SK-N-SH (cell line): ENCODE measurements around the gene LRRC36. TPM values are rescaled to one million over a fixed set of nuclear protein-coding genes. Genes with fewer than 3 reads are reported as not detected.

Experiments used
- CTCF ChIA-PET: fragments of 300-600, 350-600 bp; formaldehyde crosslinking; extraction: SDS; loops from one replicate; lab custom pipeline; 2021; lab: Yijun Ruan, JAX
- POLR2A ChIA-PET: fragments of 350-600 bp; sonication (Branson Sonifier 250); formaldehyde crosslinking; extraction: SDS; loops from one replicate; lab custom pipeline; 2020; ENCODE audit warnings: antibody characterized with exemption, inconsistent platforms; lab: Yijun Ruan, JAX
- DNase-seq: peaks from one replicate; pipeline ENCODE4 v3.0.0; 2012
- H2AFZ ChIP-seq: fragments of 200-600 bp; sonication (generic); 2 replicates; pipeline ENCODE4 v1.8.1; 2016; ENCODE audit warnings: antibody characterized with exemption, mild to moderate bottlenecking, low read depth
- H3F3A ChIP-seq: fragments of 200-600 bp; sonication (generic); replicated peaks from 2 replicates; pipeline ENCODE3; 2016; ENCODE audit warnings: antibody characterized with exemption, mild to moderate bottlenecking; ENCODE audit not compliant: insufficient read depth
- H3K27ac ChIP-seq, 2 experiments: fragments of 200-500 bp in 1 of 2; fragments of 200-600 bp in 1 of 2; sonication (Bioruptor generic) in 1 of 2; sonication (generic), shearing (Covaris generic) in 1 of 2; 2 replicates each; pipeline versions ENCODE4 v1.5.1 to v1.6.1; 2014 to 2016; ENCODE audit warnings: low read depth in 2 of 2, inconsistent platforms in 1 of 2, low read length in 1 of 2, mild to moderate bottlenecking in 1 of 2, mixed read lengths in 1 of 2
- H3K27me3 ChIP-seq: fragments of 200-600 bp; sonication (generic), shearing (Covaris generic); 2 replicates; pipeline ENCODE4 v1.6.1; 2016; ENCODE audit warnings: mixed run types; ENCODE audit not compliant: insufficient read depth
- H3K36me3 ChIP-seq, 2 experiments: fragments of 200-500 bp in 1 of 2; fragments of 200-600 bp in 1 of 2; sonication (Bioruptor generic) in 1 of 2; sonication (generic) in 1 of 2; replicated peaks in 1 of 2; 2 replicates each; pipeline versions ENCODE3 to v1.5.1; 2014 to 2016; ENCODE audit warnings: low read length in 1 of 2, mild to moderate bottlenecking in 1 of 2; ENCODE audit not compliant: insufficient read depth in 2 of 2, control insufficient read depth in 1 of 2
- H3K4me1 ChIP-seq, 2 experiments: fragments of 200-500 bp in 1 of 2; fragments of 200-600 bp in 1 of 2; sonication (Bioruptor generic) in 1 of 2; sonication (generic), shearing (Covaris generic) in 1 of 2; 2 replicates each; pipeline versions ENCODE4 v1.5.1 to v1.6.1; 2014 to 2016; ENCODE audit warnings: low read depth in 1 of 2, low read length in 1 of 2, mixed run types in 1 of 2; ENCODE audit not compliant: insufficient read depth in 2 of 2, control insufficient read depth in 1 of 2
- H3K4me2 ChIP-seq: fragments of 200-600 bp; sonication (generic), shearing (Covaris generic); 2 replicates; pipeline ENCODE4 v1.6.1; 2017; ENCODE audit warnings: mixed run types
- H3K4me3 ChIP-seq, 2 experiments: fragments of 200-500 bp in 1 of 2; fragments of 200-600 bp in 1 of 2; sonication (Bioruptor generic) in 1 of 2; sonication (generic), shearing (Covaris generic) in 1 of 2; 2 replicates each; pipeline versions ENCODE4 v1.5.1 to v1.8.1; 2014 to 2016; ENCODE audit warnings: low read depth in 2 of 2, inconsistent platforms in 1 of 2, low read length in 1 of 2, mild to moderate bottlenecking in 1 of 2, mixed read lengths in 1 of 2, moderate library complexity in 1 of 2
- H3K79me2 ChIP-seq: fragments of 200-600 bp; sonication (generic); 2 replicates; pipeline ENCODE4 v1.8.1; 2017; ENCODE audit warnings: mild to moderate bottlenecking; ENCODE audit not compliant: insufficient read depth
- H3K9ac ChIP-seq: fragments of 200-600 bp; sonication (generic); 2 replicates; pipeline ENCODE4 v1.6.1; 2017; ENCODE audit warnings: mixed run types
- H3K9me2 ChIP-seq: fragments of 200-600 bp; sonication (generic); 2 replicates; pipeline ENCODE4 v1.6.1; 2017; ENCODE audit warnings: mixed run types
- H3K9me3 ChIP-seq: fragments of 200-600 bp; sonication (generic); 2 replicates; pipeline ENCODE4 v1.6.1; 2017; ENCODE audit warnings: mixed run types, mild to moderate bottlenecking, moderate library complexity
- H4K20me1 ChIP-seq: fragments of 200-600 bp; sonication (generic); 2 replicates; pipeline ENCODE4 v1.6.1; 2017; ENCODE audit warnings: mild to moderate bottlenecking, mixed run types; ENCODE audit not compliant: insufficient read depth
- CHD2 ChIP-seq: fragments of 150-350 bp; IDR thresholded peaks from 2 replicates; pipeline ENCODE4 v1.6.1; 2018; ENCODE audit warnings: low read length; ENCODE audit not compliant: partially characterized antibody
- ELF1 ChIP-seq: IDR thresholded peaks from 2 replicates; pipeline ENCODE4 v1.4.0; 2012
- EP300 ChIP-seq, 2 experiments: IDR thresholded peaks; 2 replicates each; pipeline versions ENCODE4 v1.4.0 to v1.6.1; 2012; ENCODE audit warnings: borderline replicate concordance in 1 of 2, low read depth in 1 of 2, low read length in 1 of 2
- EZH2phosphoT487 ChIP-seq: fragments of 200-600 bp; sonication (generic); IDR thresholded peaks from 2 replicates; pipeline ENCODE4 v1.6.1; 2017; ENCODE audit warnings: low read depth, mixed run types, mild to moderate bottlenecking, antibody characterized with exemption, moderate library complexity, borderline replicate concordance
- FOSL2 ChIP-seq: IDR thresholded peaks from 2 replicates; pipeline ENCODE4 v1.4.0; 2012; ENCODE audit warnings: low read depth, mild to moderate bottlenecking, moderate library complexity, borderline replicate concordance
- GABPA ChIP-seq: IDR thresholded peaks from 2 replicates; pipeline ENCODE4 v1.4.0; 2012; ENCODE audit warnings: low read depth, mild to moderate bottlenecking
- GATA2 ChIP-seq: sonication (generic); formaldehyde crosslinking; IDR thresholded peaks from 2 replicates; pipeline ENCODE4 v1.5.0; 2020; ENCODE audit warnings: mild to moderate bottlenecking, missing genetic modification reagents
- JUND ChIP-seq: IDR thresholded peaks from 2 replicates; pipeline ENCODE4 v1.4.0; 2012
- MXI1 ChIP-seq: IDR thresholded peaks from 2 replicates; pipeline ENCODE4 v1.6.1; 2012; ENCODE audit warnings: mild to moderate bottlenecking, low read depth, low read length, improper control_type of control experiment
- NFIC ChIP-seq: IDR thresholded peaks from 2 replicates; pipeline ENCODE4 v1.4.0; 2012; ENCODE audit warnings: borderline replicate concordance
- NRF1 ChIP-seq: IDR thresholded peaks from 2 replicates; pipeline ENCODE4 v1.6.1; 2012; ENCODE audit warnings: low read depth, mild to moderate bottlenecking, low read length
- RAD21 ChIP-seq: IDR thresholded peaks from 2 replicates; pipeline ENCODE4 v1.6.1; 2012; ENCODE audit warnings: mild to moderate bottlenecking, low read length
- RCOR1 ChIP-seq: fragments of 150-350 bp; IDR thresholded peaks from 2 replicates; pipeline ENCODE4 v1.6.1; 2017; ENCODE audit warnings: antibody characterized with exemption, low read length
- RFX5 ChIP-seq: IDR thresholded peaks from 2 replicates; pipeline ENCODE4 v1.6.1; 2012; ENCODE audit warnings: mild to moderate bottlenecking, improper control_type of control experiment, low read length
- RXRA ChIP-seq: IDR thresholded peaks from 2 replicates; pipeline ENCODE4 v1.4.0; 2012; ENCODE audit warnings: low read depth, mild to moderate bottlenecking, borderline replicate concordance
- SIN3A ChIP-seq: IDR thresholded peaks from 2 replicates; pipeline ENCODE4 v1.6.1; 2012; ENCODE audit warnings: low read depth, mild to moderate bottlenecking, low read length, moderate library complexity, borderline replicate concordance
- TAF1 ChIP-seq: IDR thresholded peaks from 2 replicates; pipeline ENCODE4 v1.6.1; 2012; ENCODE audit warnings: low read depth, mild to moderate bottlenecking, low read length, moderate library complexity, borderline replicate concordance
- TCF12 ChIP-seq: IDR thresholded peaks from 2 replicates; pipeline ENCODE4 v1.4.0; 2012
- TEAD4 ChIP-seq: IDR thresholded peaks from 2 replicates; pipeline ENCODE4 v1.4.0; 2012; ENCODE audit warnings: mild to moderate bottlenecking, borderline replicate concordance; ENCODE audit not compliant: insufficient read depth
- YY1 ChIP-seq: IDR thresholded peaks from 2 replicates; pipeline ENCODE4 v1.4.0; 2012; ENCODE audit warnings: low read depth, mild to moderate bottlenecking
- WGBS: methylation state at CpG from one replicate; pipeline ENCODE4 v1.1.6; 2017; ENCODE audit warnings: low lambda C conversion rate; 5-methylcytosine and 5-hydroxymethylcytosine counted together
- polyA plus RNA-seq, 3 experiments: library from polyadenylated mRNA; depleted of rRNA; stranded (reverse); fragments of >200 nt; gene quantifications; 2 replicates each; pipeline ENCODE4 v1.2.3, GENCODE V29; 2012
- TF ChIP-seq, protein P1 (sequence below): IDR thresholded peaks from 2 replicates; pipeline ENCODE4; 2012
- TF ChIP-seq, protein P2 (sequence below): fragments of 200-600 bp; sonication (generic); IDR thresholded peaks from 2 replicates; pipeline ENCODE4 v1.6.1; 2017; ENCODE audit warnings: antibody characterized with exemption, mild to moderate bottlenecking, moderate library complexity
- TF ChIP-seq, protein P3 (sequence below): IDR thresholded peaks from 2 replicates; pipeline ENCODE4 v1.6.1; 2012; ENCODE audit warnings: mild to moderate bottlenecking, low read depth, low read length, moderate library complexity
- TF ChIP-seq, protein P4 (sequence below): IDR thresholded peaks from 2 replicates; pipeline ENCODE4 v1.4.0; 2012; ENCODE audit warnings: low read depth
- TF ChIP-seq, protein P5 (sequence below): IDR thresholded peaks from 2 replicates; pipeline ENCODE4 v1.4.0; 2012; ENCODE audit warnings: low read depth, borderline replicate concordance

Gene LRRC36
- polyA plus RNA-seq, 1 of the 3 experiments (the other 2 are of a cell fraction): 0.92 TPM

DNA sequence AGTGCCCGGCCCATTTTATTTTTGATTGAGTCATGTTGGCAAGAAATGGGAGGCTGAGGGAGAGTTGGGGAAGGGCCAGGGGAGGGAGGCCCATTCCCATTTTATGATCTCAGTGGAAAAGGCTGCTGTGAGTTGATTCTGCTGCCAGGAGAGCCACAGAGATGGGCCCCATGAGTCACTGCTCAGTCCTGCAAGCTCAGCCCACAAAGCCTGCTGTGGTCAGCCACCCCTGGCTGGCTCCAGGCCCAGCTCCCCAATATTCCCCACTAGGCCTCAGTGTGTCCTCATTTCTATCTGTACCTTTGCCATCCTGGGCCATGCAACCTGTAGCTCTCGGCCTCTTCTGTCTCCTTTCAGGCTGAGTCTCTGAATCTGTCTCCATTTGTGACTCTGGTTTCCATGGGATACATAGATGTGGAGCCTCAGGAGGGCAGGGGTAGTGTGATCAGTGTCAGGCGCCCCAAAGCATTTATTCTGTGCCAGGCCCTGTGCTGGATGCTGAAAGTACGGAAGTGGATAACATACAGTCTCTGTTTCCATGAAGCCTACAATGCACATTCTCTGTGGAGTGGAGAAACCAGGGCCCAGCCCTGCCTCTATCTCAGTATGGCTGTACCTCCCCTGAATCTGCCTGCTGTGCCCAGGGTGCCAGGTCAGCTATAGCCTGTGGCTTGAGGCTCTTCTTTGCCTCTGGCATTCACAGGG, 49.2 kb upstream of the LRRC36 start:
- no peaks in the 10 kb centered on the region for H3K27me3 ChIP-seq
- H3K79me2 ChIP-seq: peaks cover 35% of the 10 kb centered on the region
- peak overlapping the region; percentile 82 for H3K9ac ChIP-seq
- H3K9me3 ChIP-seq: no peaks in the 10 kb centered on the region
- H3K9me2 ChIP-seq: no peaks in the 10 kb centered on the region
- peaks cover 24% of the 10 kb centered on the region for H3F3A ChIP-seq
- H4K20me1 ChIP-seq: no peaks in the 10 kb centered on the region
- H2AFZ ChIP-seq: no peak overlapping the region
- CTCF ChIA-PET: interaction anchor here (0.8 to 2.2 kb wide), 12 partner anchors 8 to 165 kb away, joined by 3 to 7 read pairs (median 3); partner anchors contain the start of genes KCTD19 and LRRC36
- peaks cover 13 to 29% of the 10 kb centered on the region in 2 experiments for H3K36me3 ChIP-seq
- no peak for DNase-seq
- H3K4me1 ChIP-seq: peaks cover 25 to 29% of the 10 kb centered on the region in 2 experiments; a peak in 3 of 4 replicates
- H3K27ac ChIP-seq: peak overlapping the region; percentile 54 to 100
- 46% methylated on average over 4 of the region's 4 CpGs for WGBS
- peak overlapping the region; percentile 96 for H3K4me2 ChIP-seq
- H3K4me3 ChIP-seq: peak overlapping the region; percentile 44 to 64; a peak in 3 of 4 replicates
- POLR2A ChIA-PET: no interaction called here
- no peak for TF ChIP-seq GATA2 (CRISPR knock-in tag)
- no peak for TF ChIP-seq RCOR1
- TF ChIP-seq GABPA: no peak
- TF ChIP-seq EP300 (IDR thresholded peaks at IDR 0.05; ENCODE audit: borderline replicate concordance in 1 of 2, low read depth in 1 of 2, low read length in 1 of 2): peak in 1 of 2 experiments; percentile 92; a peak in 2 of 4 replicates
- TF ChIP-seq NFIC: peak; percentile 99
- peak; percentile 98 for TF ChIP-seq FOSL2
- TF ChIP-seq MXI1: no peak
- TF ChIP-seq NRF1: no peak
- no peak for TF ChIP-seq CHD2
- TF ChIP-seq TEAD4: peak; percentile 91
- TF ChIP-seq, protein P1, sequence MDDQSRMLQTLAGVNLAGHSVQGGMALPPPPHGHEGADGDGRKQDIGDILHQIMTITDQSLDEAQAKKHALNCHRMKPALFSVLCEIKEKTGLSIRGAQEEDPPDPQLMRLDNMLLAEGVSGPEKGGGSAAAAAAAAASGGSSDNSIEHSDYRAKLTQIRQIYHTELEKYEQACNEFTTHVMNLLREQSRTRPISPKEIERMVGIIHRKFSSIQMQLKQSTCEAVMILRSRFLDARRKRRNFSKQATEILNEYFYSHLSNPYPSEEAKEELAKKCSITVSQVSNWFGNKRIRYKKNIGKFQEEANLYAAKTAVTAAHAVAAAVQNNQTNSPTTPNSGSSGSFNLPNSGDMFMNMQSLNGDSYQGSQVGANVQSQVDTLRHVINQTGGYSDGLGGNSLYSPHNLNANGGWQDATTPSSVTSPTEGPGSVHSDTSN: peak; percentile 63
- TF ChIP-seq, protein P2, sequence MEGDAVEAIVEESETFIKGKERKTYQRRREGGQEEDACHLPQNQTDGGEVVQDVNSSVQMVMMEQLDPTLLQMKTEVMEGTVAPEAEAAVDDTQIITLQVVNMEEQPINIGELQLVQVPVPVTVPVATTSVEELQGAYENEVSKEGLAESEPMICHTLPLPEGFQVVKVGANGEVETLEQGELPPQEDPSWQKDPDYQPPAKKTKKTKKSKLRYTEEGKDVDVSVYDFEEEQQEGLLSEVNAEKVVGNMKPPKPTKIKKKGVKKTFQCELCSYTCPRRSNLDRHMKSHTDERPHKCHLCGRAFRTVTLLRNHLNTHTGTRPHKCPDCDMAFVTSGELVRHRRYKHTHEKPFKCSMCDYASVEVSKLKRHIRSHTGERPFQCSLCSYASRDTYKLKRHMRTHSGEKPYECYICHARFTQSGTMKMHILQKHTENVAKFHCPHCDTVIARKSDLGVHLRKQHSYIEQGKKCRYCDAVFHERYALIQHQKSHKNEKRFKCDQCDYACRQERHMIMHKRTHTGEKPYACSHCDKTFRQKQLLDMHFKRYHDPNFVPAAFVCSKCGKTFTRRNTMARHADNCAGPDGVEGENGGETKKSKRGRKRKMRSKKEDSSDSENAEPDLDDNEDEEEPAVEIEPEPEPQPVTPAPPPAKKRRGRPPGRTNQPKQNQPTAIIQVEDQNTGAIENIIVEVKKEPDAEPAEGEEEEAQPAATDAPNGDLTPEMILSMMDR: no peak
- TF ChIP-seq, protein P3, sequence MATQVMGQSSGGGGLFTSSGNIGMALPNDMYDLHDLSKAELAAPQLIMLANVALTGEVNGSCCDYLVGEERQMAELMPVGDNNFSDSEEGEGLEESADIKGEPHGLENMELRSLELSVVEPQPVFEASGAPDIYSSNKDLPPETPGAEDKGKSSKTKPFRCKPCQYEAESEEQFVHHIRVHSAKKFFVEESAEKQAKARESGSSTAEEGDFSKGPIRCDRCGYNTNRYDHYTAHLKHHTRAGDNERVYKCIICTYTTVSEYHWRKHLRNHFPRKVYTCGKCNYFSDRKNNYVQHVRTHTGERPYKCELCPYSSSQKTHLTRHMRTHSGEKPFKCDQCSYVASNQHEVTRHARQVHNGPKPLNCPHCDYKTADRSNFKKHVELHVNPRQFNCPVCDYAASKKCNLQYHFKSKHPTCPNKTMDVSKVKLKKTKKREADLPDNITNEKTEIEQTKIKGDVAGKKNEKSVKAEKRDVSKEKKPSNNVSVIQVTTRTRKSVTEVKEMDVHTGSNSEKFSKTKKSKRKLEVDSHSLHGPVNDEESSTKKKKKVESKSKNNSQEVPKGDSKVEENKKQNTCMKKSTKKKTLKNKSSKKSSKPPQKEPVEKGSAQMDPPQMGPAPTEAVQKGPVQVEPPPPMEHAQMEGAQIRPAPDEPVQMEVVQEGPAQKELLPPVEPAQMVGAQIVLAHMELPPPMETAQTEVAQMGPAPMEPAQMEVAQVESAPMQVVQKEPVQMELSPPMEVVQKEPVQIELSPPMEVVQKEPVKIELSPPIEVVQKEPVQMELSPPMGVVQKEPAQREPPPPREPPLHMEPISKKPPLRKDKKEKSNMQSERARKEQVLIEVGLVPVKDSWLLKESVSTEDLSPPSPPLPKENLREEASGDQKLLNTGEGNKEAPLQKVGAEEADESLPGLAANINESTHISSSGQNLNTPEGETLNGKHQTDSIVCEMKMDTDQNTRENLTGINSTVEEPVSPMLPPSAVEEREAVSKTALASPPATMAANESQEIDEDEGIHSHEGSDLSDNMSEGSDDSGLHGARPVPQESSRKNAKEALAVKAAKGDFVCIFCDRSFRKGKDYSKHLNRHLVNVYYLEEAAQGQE: peak; percentile 42
- TF ChIP-seq TCF12: peak; percentile 84
- TF ChIP-seq, protein P4, sequence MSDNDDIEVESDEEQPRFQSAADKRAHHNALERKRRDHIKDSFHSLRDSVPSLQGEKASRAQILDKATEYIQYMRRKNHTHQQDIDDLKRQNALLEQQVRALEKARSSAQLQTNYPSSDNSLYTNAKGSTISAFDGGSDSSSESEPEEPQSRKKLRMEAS: peak; percentile 70; the same call in 1 of the 2 replicates
- TF ChIP-seq, protein P5, sequence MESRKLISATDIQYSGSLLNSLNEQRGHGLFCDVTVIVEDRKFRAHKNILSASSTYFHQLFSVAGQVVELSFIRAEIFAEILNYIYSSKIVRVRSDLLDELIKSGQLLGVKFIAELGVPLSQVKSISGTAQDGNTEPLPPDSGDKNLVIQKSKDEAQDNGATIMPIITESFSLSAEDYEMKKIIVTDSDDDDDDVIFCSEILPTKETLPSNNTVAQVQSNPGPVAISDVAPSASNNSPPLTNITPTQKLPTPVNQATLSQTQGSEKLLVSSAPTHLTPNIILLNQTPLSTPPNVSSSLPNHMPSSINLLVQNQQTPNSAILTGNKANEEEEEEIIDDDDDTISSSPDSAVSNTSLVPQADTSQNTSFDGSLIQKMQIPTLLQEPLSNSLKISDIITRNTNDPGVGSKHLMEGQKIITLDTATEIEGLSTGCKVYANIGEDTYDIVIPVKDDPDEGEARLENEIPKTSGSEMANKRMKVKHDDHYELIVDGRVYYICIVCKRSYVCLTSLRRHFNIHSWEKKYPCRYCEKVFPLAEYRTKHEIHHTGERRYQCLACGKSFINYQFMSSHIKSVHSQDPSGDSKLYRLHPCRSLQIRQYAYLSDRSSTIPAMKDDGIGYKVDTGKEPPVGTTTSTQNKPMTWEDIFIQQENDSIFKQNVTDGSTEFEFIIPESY: no peak
- peak; percentile 59; the same call in 1 of the 2 replicates for TF ChIP-seq TAF1
- peak; percentile 24; the same call in 1 of the 2 replicates for TF ChIP-seq SIN3A
- TF ChIP-seq RAD21: no peak
- no peak for TF ChIP-seq RFX5
- no peak for TF ChIP-seq EZH2phosphoT487
- TF ChIP-seq ELF1: no peak
- TF ChIP-seq YY1: no peak
- TF ChIP-seq RXRA: peak; percentile 85; the same call in 1 of the 2 replicates
- peak; percentile 96 for TF ChIP-seq JUND
